ENCODE results near the gene MYCBPAP. TPM values are rescaled to one million over a fixed set of nuclear protein-coding genes. Genes with fewer than 3 reads are reported as not detected.
A peak's percentile ranks its signal among the peaks of the same experiment; 100 is the strongest.

MYCBPAP gene
- total RNA-seq, 2 donors from 2014 or later: 0.56 to 2.8 TPM

DNA sequence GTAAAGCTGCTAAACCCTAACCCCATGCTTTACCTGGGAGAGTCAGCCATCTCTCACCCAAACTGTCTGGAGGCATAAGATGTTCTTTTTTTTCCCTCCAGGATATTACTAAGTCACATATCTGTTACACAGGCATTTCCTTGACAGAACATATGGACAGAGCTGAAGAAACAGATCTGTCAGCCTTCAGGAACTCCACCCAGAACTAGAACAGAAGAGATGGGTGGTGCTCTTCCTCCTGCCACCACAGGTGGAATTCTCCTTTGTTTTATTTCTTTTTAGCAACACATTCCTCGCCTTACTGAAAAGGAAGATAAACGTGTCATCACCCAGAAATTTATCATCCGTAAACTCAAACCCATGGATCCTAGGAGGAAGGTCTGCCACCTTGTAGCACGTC, 8.8 kb downstream of the MYCBPAP start:
- DNase-seq: no peak
- Histone ChIP-seq H3K27ac (peak overlapping the region; percentile 9), H3K9ac (ENCODE audit: low read depth in 2 of 2, low read length in 2 of 2) (no peak overlapping the region), H3K9me3 (no peaks in the 10 kb centered on the region), H3K4me1 (no peaks in the 10 kb centered on the region), H3K4me3 (no peak overlapping the region), H3K36me3 (no peaks in the 10 kb centered on the region), H3K27me3 (no peaks in the 10 kb centered on the region)
- TF ChIP-seq, protein P1, sequence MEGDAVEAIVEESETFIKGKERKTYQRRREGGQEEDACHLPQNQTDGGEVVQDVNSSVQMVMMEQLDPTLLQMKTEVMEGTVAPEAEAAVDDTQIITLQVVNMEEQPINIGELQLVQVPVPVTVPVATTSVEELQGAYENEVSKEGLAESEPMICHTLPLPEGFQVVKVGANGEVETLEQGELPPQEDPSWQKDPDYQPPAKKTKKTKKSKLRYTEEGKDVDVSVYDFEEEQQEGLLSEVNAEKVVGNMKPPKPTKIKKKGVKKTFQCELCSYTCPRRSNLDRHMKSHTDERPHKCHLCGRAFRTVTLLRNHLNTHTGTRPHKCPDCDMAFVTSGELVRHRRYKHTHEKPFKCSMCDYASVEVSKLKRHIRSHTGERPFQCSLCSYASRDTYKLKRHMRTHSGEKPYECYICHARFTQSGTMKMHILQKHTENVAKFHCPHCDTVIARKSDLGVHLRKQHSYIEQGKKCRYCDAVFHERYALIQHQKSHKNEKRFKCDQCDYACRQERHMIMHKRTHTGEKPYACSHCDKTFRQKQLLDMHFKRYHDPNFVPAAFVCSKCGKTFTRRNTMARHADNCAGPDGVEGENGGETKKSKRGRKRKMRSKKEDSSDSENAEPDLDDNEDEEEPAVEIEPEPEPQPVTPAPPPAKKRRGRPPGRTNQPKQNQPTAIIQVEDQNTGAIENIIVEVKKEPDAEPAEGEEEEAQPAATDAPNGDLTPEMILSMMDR (IDR thresholded peaks at IDR 0.05): no peak
- intact Hi-C loops (cut with DNase I): no loop called here

DNA sequence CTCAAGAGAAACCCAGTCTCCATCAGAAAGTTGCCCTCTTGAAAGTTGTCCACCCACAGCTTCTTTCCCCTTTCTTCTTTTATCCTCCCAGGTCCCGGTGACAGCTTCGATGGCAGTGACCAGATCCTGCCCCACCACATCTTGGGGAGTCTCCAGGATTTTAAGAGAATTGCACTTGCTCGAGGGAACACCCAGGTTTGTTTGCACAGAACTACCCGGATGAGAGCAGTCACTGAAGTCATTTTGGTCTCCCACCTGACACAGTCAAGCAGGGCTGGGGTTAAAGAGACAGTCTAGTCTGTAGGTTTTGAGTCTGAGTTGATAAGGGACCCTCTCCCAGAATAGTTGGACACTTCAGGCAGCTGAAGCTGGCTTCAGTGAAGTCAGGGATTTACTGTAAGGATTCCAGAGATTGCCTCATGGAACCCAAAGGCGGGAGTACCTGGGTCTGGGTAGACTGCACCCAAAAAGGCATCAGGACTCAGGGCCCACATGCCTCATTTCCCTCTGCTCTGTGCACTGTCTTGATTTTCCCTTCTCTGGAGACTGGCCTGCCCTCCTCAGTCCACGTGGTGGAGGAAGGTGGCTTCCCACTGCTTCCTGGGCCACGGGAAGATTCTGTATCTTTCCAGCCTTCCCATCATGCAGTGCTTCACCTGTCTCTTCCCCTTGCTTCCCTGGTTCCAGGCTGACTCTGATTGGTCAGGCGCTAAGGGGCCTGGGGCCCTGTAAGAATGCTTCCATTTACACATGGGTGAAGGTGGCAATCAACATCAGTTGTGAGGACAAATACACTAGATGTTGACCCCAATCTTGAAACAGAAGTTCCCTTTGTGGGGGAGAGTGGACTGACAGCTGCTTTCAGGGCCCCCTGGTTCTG, 9.5 kb downstream of the MYCBPAP start:
- DNase-seq: no peak
- intact Hi-C loops (cut with DNase I): no loop called here
- Histone ChIP-seq H3K4me3 (no peak overlapping the region), H3K27me3 (no peaks in the 10 kb centered on the region), H3K9ac (ENCODE audit: low read depth in 2 of 2, low read length in 2 of 2) (no peak overlapping the region), H3K4me1 (no peaks in the 10 kb centered on the region), H3K27ac (no peak overlapping the region), H3K9me3 (no peaks in the 10 kb centered on the region), H3K36me3 (no peaks in the 10 kb centered on the region)
- TF ChIP-seq, protein P1 (IDR thresholded peaks at IDR 0.05): no peak

DNA sequence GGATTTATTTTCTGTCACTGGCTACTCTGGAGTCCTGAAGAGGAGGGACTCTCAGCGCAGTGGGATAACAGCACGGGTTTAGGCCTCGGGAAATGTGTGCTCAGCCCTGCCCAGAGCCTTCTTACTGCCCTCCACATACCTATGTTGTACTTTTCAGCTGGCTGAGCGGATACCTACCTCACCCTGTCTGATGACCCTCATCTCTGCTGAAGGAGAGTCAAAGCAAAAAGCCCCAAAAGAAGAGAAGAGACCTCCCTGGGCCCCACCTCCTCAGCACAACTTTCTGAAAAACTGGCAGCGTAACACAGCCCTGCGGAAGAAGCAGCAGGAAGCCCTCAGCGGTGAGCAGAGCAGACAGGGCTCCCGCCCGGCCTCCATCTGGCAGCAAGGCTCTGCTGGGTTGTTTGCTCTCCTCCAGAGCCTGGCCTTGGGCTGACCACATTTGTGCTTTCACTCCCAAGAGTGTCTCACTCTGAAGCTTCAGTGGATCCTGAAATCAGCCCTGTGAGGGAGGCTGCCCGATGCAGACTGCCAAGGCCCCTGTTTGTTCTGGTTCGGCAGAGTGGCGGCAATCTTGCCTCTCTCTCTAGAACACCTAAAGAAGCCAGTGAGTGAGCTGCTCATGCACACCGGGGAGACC, 10.3 kb downstream of the MYCBPAP start:
- H3K27me3 ChIP-seq: no peaks in the 10 kb centered on the region
- TF ChIP-seq, protein P1 (IDR thresholded peaks at IDR 0.05): no peak
- H3K9ac ChIP-seq (ENCODE audit: low read depth in 2 of 2, low read length in 2 of 2): no peak overlapping the region
- no peaks in the 10 kb centered on the region for H3K9me3 ChIP-seq
- no peak overlapping the region for H3K27ac ChIP-seq
- no peak overlapping the region for H3K4me3 ChIP-seq
- H3K4me1 ChIP-seq: no peaks in the 10 kb centered on the region
- intact Hi-C loops (cut with DNase I): no loop called here
- DNase-seq: no peak
- H3K36me3 ChIP-seq: no peaks in the 10 kb centered on the region

DNA sequence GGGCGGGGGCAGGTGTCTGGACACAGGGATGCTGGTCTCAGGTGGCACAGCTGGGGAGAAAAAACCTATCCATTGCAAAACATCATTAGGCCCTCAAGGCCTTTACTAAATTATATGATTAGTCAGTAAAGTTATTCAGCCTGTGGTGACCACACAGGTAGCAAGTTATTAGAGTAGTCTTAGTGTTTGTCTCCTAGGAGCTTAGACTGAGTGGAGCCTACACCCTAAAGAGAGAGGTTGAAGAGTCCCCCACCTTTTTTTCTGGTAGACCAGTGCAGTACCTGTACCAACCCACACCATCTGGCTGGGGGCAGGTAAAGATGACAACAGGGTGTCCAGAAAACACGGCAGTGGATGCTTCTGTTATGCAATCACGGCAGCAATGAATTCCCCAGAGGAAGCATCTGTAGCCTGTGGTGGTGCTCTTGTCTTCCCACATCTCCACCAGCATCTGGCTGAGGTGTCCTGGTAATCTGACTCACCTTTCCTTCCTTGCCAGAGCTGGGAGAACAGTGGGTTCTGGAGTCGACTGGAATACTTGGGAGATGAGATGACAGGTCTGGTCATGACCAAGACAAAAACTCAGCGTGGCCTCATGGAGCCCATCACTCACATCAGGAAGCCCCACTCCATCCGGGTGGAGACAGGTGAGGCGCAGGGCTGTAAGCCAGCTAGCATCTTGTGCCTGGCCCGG, 11.0 kb downstream of the MYCBPAP start:
- H3K4me3 ChIP-seq: no peak overlapping the region
- no peaks in the 10 kb centered on the region for H3K36me3 ChIP-seq
- intact Hi-C loops (cut with DNase I): no loop called here
- no peaks in the 10 kb centered on the region for H3K9me3 ChIP-seq
- H3K9ac ChIP-seq (ENCODE audit: low read depth in 2 of 2, low read length in 2 of 2): no peak overlapping the region
- no peaks in the 10 kb centered on the region for H3K4me1 ChIP-seq
- no peaks in the 10 kb centered on the region for H3K27me3 ChIP-seq
- TF ChIP-seq, protein P1 (IDR thresholded peaks at IDR 0.05): no peak
- no peak overlapping the region for H3K27ac ChIP-seq
- DNase-seq: no peak

DNA sequence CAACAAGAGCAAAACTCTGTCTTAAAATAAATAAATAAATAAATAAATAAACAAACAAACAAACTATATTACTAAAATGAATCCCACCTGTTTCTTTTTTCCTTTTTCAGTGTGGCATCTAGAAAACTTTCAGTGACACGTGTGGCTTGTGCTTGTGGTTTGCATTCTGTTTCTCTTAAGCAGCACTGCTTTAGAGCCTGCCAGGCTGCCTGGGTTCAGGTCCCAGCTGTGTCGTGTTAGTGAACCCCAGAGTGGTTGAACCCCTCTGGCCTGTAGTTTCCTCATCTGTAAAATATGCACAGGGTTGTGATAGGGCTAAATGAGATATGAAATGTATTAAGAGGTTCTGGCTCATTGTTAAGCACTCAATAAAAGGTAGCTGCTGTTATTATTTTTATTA, 12.2 kb downstream of the MYCBPAP start:
- Histone ChIP-seq H3K4me3 (no peak overlapping the region), H3K36me3 (no peaks in the 10 kb centered on the region), H3K27ac (no peak overlapping the region), H3K4me1 (no peaks in the 10 kb centered on the region), H3K9me3 (no peaks in the 10 kb centered on the region), H3K27me3 (no peaks in the 10 kb centered on the region), H3K9ac (ENCODE audit: low read depth in 2 of 2, low read length in 2 of 2) (no peak overlapping the region)
- no peak for DNase-seq
- intact Hi-C loops (cut with DNase I): no loop called here
- TF ChIP-seq, protein P1 (IDR thresholded peaks at IDR 0.05): no peak
